GM15510 (cell line): Measurements from ENCODE around the gene PDE6D.

Source experiments
- POLR2A ChIP-seq: IDR thresholded peaks from 3 replicates; pipeline ENCODE4 v1.6.1; 2011; ENCODE audit warnings: borderline replicate concordance; ENCODE audit not compliant: insufficient read length; ENCODE audit errors: extremely low read depth

The PDE6D gene

DNA sequence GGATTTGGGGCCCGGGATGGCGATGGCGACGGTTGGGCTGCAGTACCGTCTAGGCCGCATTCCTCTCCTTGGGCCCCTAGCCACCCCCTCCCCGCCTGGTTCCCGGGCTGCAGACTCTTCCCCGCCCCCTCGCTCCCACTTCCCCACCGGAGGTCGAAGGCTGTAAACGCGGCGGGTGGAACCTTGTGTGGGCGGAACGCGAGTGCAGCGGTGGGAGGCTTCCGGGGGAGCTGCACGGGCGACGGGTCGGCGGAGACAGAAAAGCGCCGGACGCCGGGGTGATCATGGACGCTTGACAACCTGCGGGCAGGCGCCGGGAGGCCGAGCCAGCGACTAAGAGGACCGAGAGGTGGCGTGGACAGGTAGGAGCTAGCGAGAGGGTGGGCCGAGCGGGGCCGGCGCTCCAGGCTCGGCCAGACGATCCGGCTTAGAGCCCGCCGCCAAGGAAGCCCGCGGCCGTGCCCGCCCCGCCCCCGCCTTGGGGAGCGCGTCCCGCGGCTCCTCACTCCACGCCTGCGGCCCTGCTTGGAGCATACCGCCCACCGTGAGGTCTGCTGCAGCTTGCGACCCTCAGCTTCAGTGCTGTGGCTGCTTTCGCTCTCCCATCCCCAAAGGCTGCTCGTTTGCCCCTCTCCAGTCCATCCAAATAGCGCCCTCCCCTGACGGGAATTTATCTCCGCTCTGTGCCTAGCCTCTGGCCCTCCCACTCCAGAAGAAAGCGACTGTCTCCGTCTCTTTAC is 5.3 kb upstream of the PDE6D start, which contains the start of gene COPS7B:
COPS7B (plus strand) TSS at position 269 of the 740 bp plus-strand sequence. CDS start 2,126 bp downstream, outside the sequence.
- TF ChIP-seq POLR2A, result peak; percentile 57

DNA sequence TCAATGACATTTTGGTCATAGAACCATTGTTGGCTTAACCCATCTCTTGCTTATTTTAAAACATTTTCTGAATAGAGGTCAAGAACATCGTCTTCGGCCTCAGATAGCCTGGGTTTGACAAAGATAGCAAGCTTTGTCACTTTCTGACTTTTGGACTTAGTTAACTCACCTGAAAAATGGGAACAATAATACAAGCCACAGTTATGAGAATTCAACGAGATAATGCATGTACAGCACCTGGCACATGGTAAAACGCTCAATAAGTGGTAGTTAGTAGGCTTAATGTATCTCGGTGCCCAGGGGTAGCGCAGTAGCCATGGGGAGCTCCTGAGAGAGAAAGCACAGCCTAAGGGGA is 4.7 kb upstream of the PDE6D start:
- no peak for TF ChIP-seq POLR2A

DNA sequence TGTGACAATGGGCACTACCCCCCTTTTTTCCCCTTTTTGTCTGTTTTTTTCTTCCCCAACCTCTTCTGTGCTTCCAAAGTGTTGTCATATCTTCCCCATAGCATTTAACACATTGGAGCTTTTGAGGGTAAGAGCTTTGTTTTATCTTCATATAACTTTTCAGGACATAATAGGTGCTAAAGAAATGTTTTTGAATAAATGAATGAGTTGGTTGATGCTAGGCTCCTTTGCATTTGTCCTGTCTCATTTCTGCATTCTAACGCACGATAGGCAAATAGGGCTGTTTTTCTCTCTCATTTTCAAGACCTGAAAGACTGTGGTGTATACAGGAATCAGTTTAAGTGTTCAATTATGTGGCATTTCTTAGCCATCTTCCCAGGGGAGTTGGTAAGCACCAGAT is 4.3 kb upstream of the PDE6D start:
- TF ChIP-seq POLR2A, result no peak

DNA sequence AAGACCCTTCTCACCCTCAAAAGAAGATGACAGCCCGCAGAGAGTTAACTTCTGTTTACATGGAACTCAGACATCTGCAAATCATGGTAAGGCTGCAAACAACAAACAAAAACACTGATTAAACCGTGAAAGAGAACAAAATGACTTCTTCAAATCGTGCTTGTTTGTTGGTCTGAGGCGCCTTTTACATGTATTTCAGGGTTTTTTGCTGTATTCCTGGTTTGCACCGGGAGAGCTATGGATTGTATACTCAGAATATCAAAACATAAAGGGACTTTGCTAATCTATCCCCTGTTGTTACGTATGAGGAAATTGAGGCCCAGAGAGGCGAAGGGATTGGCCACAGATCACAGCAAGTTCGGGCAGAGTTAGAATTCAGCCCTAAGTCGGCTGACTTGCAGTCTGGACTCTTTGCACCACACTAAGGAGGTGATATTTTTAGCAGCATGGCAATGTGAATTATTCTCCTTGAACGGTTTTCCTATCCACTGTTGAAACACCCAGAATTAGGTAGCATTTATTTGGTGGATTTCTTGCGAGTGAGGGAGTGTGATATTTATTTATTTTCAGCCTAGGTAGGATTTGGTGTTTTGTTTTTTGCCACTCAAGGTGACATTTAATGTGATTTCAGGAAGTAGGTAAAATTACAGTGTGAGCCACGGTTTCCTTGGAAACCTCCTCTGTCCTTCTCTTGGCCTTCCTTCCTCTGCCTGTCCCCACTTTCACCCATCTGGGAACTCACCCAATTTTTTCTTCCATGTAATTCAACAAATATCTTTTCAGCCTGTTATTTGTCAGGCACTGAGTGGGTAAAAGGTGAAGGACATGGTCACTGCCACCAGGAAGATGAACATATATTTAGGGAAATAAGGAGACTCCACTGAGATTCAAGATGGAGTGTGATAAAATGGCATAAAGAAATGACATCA is 980 bp upstream of the PDE6D start:
- no peak for TF ChIP-seq POLR2A

DNA sequence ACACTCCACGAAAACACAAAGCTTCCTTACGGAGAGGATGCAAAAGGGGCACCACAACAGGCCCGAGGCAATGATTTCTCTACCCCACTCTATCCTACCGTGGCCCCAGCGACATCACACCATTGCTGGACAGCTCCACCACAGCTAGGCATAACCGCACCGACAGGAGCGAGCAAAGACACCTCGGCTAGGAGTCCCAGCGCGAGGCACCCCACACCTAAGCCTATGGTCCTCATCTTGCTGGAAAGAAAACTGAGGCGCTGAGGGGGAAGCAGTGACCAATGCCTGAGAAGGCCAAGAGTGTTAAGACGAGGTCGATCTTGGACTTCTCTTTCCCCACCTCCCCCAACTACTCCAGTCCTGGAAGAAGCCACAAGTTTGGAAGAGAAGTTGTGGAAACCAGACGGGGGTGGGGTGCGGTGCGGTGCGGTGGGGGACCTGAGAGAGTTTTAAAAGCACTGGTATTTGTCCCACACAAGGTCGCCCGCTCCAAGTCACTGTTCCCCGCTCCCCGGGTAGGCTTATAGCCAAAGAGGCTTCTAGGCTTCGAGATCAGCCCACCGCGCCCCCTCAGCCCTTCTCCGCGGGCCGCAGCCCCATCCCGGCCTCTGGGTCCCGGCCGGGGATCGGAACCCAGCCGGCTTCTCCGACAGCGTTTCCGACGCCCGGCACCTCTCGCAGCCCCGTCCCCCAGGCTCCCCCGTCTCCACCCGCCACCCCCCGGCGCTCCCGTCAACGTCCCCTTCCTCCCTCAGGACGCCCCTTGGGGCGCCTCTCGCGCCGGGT is 766 bp downstream of the PDE6D start:
- TF ChIP-seq POLR2A, result no peak

DNA sequence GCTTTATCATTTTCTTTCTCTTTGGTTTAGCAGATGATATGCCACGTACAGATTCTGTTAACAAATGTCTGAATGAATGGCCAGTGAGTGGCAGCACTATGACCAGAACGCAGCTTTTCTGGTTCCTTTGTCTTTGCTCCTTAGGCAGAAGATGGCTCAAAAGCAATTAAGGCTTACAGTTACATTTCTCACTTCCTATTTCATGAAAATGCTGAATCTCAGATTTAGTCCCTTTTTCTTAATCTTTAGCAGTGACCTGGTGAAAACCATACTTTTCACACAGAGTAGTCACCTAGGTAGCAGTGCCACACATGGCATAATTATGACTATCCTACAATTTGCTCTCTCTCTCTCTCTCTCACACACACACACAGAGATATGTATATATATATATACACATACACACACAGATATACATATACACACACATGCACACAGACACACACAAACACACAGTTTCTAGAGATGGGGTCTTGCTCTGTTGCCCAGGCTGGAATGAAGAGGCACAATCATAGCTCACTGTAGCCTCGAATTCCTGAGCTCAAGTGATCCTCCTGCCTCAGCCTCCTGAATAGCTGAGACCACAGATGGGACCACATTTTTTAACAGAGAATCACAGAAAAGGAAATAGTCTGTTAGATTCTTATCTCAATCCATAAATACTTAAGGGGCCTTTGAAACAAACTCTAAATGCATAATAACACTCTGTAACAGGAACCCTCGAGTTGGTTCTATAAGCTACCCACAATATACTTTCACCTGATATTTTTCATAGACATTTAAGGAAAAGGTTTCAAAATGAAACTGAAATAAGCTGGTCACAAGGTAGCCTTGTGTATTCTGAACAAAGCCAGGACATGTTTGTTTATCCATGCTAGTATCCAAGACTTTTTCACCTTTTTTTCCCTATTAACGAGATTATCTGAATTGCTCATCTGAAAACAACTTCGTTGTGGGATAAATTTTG is 11.6 kb downstream of the PDE6D start:
- TF ChIP-seq POLR2A, result no peak

DNA sequence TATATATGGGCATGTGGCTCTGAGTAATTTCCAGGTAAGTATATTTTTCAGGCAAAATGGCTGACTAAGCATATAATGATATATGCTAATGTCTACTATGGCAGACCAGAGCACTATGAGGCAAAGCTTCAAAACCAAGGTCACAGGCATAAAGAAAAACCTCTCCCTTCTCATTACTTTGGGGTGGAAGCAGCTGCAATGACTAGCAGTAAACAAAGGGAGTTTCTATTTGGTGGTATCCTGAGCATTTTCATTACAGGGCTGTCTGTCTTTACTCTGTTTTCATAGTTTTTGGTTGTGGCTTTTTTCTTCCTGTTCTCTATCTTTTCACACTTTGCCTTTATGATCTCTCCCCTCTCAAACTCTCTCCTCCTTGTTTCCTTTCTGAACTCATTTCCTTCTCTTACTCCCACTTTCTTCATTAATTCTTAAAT is 15.6 kb downstream of the PDE6D start:
- TF ChIP-seq POLR2A, result no peak

DNA sequence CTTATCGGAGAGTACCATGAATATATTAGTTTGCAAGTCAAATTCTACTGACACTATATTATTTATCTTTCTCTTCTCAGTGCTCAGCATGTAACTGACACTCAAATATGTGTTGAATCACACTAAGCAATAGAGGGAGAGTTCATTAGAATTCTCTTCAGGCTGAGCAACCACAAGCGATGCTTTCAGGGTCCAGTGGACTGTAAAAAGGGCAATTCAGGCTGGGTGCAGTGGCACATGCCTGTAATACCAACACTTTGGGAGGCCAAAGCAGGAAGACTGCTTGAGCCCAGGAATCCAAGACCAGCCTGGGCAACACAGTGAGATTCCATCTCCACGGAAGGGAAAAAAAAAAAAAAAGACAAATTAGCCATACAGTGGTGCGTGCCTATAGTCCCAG is 16.3 kb downstream of the PDE6D start:
- TF ChIP-seq POLR2A, result no peak

DNA sequence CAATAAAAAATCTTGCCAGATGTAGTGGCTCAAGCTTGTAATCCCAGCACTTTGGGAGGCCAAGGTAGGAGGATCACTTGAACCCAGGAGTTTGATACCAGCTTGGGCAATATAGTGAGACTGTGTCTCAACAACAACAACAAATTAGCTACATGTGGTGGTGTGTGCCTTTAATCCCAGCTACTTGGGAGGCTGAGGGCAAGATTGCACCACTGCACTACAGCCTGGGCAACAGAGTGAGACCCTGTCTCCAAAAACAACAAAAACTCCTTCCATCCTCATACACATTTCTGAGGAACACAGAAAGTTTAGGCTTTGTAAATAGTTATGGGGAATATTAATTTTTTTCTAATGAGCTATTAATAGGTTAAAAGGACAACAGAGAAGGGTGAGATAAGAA is 17.0 kb downstream of the PDE6D start:
- no peak for TF ChIP-seq POLR2A

DNA sequence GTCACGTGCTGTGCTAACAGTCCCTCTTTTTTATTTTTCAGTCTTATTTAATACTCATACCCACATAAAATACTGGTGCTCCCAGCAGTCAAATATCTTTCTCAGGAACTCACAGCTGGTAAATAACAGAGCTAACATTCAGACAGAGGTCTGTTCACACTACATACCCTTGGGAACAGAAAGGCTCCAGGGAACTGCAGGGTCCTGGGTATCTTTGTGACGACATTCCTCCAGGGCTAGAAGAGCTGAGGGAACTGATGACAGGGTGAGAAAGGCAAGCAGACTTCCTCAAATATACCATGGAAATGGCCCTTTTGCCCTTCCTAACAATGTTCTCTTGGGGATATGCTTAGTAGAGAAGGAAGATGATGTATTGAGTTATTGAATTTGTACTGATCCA is 19.3 kb downstream of the PDE6D start:
- no peak for TF ChIP-seq POLR2A

DNA sequence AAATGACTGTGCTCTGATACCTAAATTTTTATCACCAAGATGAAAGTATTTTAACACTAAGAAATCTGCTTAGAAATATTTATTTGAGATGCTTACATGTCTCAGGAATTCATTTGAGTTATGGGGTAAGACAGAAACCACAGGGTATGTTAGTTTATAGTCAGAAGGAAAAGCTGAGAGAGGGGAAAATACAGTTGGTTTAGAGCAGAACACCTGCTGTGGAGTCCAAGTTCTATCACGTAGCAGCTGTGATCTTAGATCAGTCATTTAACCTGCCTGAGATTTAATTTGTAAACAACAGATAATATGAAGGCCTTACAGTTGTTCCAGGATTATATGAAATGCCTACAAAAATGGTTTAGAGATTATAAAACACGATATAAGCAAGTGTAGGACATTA is 29.0 kb downstream of the PDE6D start:
- no peak for TF ChIP-seq POLR2A

DNA sequence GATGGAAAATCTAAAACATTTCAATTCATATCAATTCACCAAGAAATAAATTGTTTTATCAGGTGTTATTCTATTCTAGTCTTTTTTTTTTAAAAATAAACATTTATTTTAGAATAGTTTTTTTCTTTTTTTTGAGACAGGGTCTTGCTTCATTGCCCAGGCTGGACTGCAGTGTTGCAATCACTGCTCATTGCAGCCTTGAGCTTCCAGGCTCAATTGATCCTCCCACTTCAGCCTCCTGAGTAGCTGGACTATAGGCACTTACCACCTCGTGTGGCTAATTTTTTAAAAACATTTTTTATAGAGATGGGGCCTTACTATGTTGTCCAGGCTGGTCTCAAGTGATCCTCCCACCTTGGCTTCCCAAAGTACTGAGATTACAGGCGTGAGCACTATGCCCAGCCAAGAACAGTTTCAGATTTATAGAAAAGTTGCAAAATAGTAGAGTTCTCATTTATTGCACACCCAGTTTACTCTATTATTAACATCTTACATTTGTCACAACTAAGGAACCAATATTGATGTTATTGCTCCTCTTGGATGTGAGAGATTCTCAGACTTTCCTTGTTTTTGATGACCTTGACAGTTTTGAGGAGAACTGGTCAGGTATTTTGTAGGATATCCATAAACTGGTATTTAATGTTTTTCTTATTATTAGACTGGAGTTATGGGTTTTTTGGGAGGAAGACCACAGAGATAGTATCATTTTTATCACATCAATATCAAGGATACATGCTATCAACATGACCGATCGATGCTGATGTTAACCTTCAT is 29.9 kb downstream of the PDE6D start:
- TF ChIP-seq POLR2A, result no peak

DNA sequence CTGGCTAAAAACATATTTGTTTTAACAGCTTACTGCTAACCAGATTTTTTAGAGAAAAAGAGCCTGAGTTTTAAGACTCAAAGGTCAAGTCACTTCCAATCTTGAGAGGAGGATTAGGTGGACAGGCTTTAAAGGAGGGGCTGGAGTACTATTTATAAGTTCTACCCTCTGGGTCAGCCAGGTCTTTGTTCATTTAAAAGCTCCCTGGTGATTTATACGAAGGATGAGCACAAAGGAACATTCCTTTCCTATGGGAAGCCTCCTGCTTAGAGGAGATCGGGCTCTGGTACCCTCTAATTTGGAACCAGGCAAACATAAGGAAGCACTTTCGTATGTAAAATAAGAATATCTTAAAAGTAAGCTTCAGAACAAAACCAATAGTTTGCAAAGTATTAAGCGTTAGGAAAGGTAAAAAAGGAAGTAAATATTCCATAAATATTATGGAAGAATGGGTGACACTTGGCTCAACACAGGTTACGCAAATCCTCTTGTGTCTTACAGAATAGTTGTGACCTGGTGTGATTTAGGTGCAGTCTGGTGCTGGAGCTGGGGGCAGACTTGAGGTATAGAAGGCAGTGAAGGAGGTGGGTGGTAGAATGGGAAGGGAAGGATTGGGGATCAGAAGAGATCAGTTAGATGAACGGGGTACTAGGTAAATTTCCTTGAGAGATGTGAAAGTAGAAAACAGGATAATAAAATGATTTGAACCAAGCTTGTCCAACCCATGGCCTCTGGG is 35.6 kb downstream of the PDE6D start:
- TF ChIP-seq POLR2A, result no peak
